ENCODE results near the gene SELENOO. TPM values are rescaled to one million over a fixed set of nuclear protein-coding genes. Genes with fewer than 3 reads are reported as not detected.

SELENOO gene
- 9.2 and 10.3 TPM in 2 replicates for total RNA-seq

DNA sequence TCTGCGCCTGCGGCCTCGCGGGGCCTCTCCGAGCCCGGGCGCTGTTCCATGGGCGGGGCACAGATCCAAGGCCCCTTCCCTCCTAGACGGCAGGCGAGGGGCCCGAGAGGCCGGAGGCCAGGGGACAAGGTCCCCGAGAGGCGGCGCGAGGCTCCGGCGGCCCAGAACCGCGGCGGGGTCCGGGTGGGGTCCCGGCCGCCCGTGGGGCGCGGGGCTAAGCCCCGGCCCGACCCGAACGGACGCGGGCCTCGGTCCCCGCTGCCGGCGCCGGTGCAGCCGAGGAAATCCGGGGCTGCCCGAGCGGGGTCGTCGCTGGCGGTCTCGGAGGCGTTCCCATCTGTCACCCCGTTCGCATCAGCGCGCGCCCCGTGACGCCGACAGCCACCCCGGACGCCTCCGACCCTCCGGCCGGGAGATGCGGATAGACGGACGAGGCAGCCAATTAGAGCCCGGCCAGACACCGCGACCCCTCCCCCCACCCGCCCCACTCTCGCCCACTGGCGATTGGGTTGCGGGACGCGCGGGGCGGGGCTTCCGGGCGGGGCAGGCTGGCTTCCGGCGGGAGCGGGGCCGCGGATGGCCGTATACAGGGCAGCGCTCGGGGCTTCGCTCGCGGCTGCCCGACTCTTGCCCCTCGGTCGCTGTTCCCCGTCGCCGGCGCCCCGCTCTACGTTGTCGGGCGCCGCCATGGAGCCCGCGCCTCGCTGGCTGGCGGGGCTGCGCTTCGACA, at the start of gene SELENOO:
Gene SELENOO, plus strand, starts transcription at position 551 of the 730 bp plus-strand sequence. Its CDS starts 26 bp downstream, at position 577.

DNA sequence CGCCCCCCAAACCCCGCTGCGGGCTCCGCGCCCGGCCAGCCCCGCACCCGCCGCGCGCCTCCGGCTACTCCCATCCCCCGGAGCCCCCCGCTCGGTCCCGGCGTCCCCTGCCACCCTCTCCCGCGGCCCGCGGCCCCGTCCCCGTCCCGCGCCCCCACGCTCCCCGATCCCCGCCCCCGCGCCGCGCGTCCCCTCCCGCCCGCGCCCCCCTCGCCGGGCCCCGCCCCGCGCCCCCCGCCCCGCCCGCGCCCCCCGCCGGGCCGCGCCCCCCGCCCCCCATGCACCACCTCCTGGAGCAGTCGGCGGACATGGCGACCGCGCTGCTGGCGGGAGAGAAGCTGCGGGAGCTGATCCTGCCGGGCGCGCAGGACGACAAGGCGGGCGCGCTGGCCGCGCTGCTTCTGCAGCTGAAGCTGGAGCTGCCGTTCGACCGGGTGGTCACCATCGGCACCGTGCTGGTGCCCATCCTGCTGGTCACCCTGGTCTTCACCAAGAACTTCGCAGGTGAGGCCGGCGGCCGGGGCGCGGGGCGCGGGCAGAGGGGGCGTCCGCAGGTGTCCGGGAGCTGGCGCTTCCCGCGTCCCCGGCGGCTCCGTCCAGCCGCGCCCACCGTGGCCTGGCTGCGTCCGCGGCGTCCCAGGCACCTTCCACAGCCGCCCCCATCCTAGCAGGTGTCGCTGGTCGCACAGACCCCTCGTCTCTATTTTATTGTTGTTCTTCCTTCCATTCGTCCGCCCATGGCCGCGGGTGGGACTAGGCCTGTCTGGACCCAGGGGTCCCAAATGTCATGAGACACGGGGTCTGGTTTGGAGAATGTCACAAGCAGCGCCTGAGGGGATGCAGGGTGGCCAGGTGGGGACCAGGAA, 30.1 kb upstream of the SELENOO start, which contains the start of gene PANX2:
Gene PANX2, plus strand, starts transcription at position 279 of the 866 bp plus-strand sequence. Its CDS starts 0 bp downstream, at position 279.

GRCh38 chr22:50185375-50186087, 15.3 kb upstream of the SELENOO start, which contains the start of gene TRABD:
Gene TRABD (plus strand): TSS chr22:50185913. CDS start chr22:50193061, 7,148 bp downstream.

DNA sequence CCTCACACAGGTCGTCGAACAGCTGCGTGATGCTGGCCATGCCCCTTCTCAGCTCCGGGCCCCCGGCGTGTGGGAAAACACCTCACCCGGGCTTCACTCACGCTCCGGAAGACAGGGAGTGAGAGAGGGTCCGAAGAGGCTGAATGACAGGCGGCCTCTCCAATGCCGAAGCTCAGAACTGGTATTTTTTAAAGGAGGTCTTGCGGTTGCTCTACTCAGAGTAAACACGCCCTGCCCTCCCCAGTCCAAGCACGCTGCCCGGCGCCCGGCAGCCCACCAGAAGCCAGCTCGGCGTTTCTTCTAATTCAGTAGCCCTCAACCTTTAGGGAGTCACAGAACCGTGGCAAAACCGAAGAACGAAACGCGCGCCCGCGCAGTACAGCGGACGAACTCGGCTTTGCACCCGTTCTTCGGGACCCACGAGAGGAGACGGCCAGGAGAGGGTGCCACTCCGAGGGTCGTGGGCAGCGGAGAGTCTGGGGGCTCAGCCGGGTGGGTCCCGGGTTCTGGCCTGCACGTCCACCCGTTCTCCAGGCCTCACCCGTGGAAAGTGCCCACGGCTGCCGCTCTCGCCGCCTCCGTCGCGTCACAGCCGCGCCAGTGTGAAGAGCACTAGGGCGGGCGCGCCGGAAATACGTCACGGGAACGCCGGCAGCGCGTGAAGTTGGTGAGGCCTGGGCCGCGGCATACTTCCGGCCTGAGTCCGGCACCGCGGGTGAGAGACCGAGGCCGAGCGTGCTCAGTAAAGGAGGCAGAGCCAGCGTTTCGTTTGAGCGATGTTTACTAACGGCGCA, 43.8 kb downstream of the SELENOO start, which contains the start of gene TUBGCP6:
Gene TUBGCP6, minus strand, starts transcription at position 604 of the 794 bp plus-strand sequence. Its CDS starts 564 bp downstream, at position 40.

GRCh38 chr22:50250555-50251476, 50.0 kb downstream of the SELENOO start, which contains the start of gene HDAC10:
Gene HDAC10 (minus strand): TSS chr22:50251265. CDS start chr22:50251032, 233 bp downstream.

GRCh38 chr22:50261615-50262459, 61.0 kb downstream of the SELENOO start, which contains the start of gene MAPK12:
Gene MAPK12 (minus strand): TSS chr22:50261683. CDS start chr22:50261509, 174 bp downstream.

Other genes with a start within 250 kb of the SELENOO start
- 15.8 and 18.7 TPM in 2 replicates for gene PIM3, start 240.2 kb upstream of the SELENOO start, total RNA-seq
- not detected in 2 replicates for gene IL17REL, start 188.2 kb upstream of the SELENOO start, total RNA-seq
- gene TTLL8, start 142.7 kb upstream of the SELENOO start, total RNA-seq: not detected in 2 replicates
- gene MLC1, start 115.6 kb upstream of the SELENOO start, total RNA-seq: not detected in 2 replicates
- gene MOV10L1, start 111.0 kb upstream of the SELENOO start, total RNA-seq: under 0.01 and 0.43 TPM in 2 replicates
- 0.11 and 0.26 TPM in 2 replicates for gene PANX2, start 30.3 kb upstream of the SELENOO start, total RNA-seq
- gene TRABD, start 15.1 kb upstream of the SELENOO start, total RNA-seq: 11.2 and 13.5 TPM in 2 replicates
- 18.3 and 20.1 TPM in 2 replicates for gene TUBGCP6, start 44.0 kb downstream of the SELENOO start, total RNA-seq
- gene HDAC10, start 50.3 kb downstream of the SELENOO start, total RNA-seq: 12.4 and 13.6 TPM in 2 replicates
- 26.3 and 32.1 TPM in 2 replicates for gene MAPK12, start 60.7 kb downstream of the SELENOO start, total RNA-seq
- gene MAPK11, start 69.4 kb downstream of the SELENOO start, total RNA-seq: 5.2 and 5.3 TPM in 2 replicates
- gene PLXNB2, start 106.6 kb downstream of the SELENOO start, total RNA-seq: 179 and 192 TPM in 2 replicates
- gene DENND6B, start 126.0 kb downstream of the SELENOO start, total RNA-seq: 3.7 and 4.4 TPM in 2 replicates
- gene PPP6R2, start 142.3 kb downstream of the SELENOO start, total RNA-seq: 25.7 and 36.8 TPM in 2 replicates